BE2C (cell line): ENCODE measurements around the gene CYP27A1.
"Not testable (repeated sequence)": the region's sequence is repeated elsewhere in the genome, so short reads cannot be mapped to it uniquely, and the experiment has no call there.

Experiments used
- DNase-seq: peaks from one replicate; pipeline ENCODE4 v3.0.0-alpha.2; 2020
- H3K27me3 ChIP-seq: fragments of 250-450 bp; sonication (Bioruptor Pico); 2 replicates; pipeline ENCODE4 v1.5.1; 2020; ENCODE audit warnings: mild to moderate bottlenecking
- H3K36me3 ChIP-seq: fragments of 250-450 bp; sonication (Bioruptor Pico); 2 replicates; pipeline ENCODE4 v1.5.1; 2020; ENCODE audit warnings: mild to moderate bottlenecking
- H3K4me1 ChIP-seq: fragments of 250-450 bp; sonication (Bioruptor Pico); 2 replicates; pipeline ENCODE4 v1.5.1; 2020
- H3K4me3 ChIP-seq: 2 replicates; pipeline ENCODE4 v1.5.1; 2011; ENCODE audit warnings: low read depth, low read length
- H3K9me3 ChIP-seq: fragments of 250-450 bp; sonication (Bioruptor Pico); 2 replicates; pipeline ENCODE4 v1.5.1; 2020
- TF ChIP-seq, protein P1 (sequence below): IDR thresholded peaks from 2 replicates; pipeline ENCODE4 v1.5.1; 2012; ENCODE audit warnings: mild to moderate bottlenecking, low read depth, low read length

The CYP27A1 gene

GRCh38 chr2:218756599-218757377 lies 25.2 kb upstream of the CYP27A1 start:
- TF ChIP-seq, protein P1, sequence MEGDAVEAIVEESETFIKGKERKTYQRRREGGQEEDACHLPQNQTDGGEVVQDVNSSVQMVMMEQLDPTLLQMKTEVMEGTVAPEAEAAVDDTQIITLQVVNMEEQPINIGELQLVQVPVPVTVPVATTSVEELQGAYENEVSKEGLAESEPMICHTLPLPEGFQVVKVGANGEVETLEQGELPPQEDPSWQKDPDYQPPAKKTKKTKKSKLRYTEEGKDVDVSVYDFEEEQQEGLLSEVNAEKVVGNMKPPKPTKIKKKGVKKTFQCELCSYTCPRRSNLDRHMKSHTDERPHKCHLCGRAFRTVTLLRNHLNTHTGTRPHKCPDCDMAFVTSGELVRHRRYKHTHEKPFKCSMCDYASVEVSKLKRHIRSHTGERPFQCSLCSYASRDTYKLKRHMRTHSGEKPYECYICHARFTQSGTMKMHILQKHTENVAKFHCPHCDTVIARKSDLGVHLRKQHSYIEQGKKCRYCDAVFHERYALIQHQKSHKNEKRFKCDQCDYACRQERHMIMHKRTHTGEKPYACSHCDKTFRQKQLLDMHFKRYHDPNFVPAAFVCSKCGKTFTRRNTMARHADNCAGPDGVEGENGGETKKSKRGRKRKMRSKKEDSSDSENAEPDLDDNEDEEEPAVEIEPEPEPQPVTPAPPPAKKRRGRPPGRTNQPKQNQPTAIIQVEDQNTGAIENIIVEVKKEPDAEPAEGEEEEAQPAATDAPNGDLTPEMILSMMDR = no peak
- Histone ChIP-seq H3K4me3 (no peak overlapping the region), H3K36me3 (peaks cover 35% of the 10 kb centered on the region)

DNA sequence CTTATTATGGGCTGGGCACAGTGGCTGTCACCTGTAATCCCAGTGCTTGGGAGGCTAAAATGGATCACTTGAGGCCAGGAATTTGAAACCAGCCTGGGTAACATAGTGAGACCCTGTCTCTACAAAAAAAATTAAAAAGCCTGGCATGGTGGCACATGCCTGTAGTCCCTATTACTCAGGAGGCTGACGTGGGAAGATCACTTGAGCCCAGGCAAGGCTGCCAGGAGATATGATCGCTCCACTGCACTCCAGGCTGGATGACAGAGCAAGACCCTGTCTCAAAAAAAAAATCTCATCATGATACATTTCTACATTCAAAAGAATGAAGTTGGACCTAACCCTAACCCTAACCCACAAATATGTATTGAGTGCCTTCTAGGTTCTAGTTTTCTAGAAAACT lies 20.2 kb upstream of the CYP27A1 start:
- H3K4me1 ChIP-seq = no peaks in the 10 kb centered on the region
- no peak overlapping the region for H3K4me3 ChIP-seq
- H3K9me3 ChIP-seq = no peaks in the 10 kb centered on the region
- H3K36me3 ChIP-seq = no peaks in the 10 kb centered on the region
- TF ChIP-seq, protein P1 = no peak
- H3K27me3 ChIP-seq = no peaks in the 10 kb centered on the region
- DNase-seq = no peak

More at GRCh38 chr2:218756599-218757377, 25.2 kb upstream of the CYP27A1 start:
- Histone ChIP-seq H3K4me1 (no peaks in the 10 kb centered on the region), H3K27me3 (no peaks in the 10 kb centered on the region), H3K9me3 (no peaks in the 10 kb centered on the region)
- DNase-seq = no peak

- DNase-seq, H3K4me3 ChIP-seq, H3K9me3 ChIP-seq, H3K4me1 ChIP-seq, H3K36me3 ChIP-seq, H3K27me3 ChIP-seq: not testable (repeated sequence)
Observed at GRCh38 chr2:218772759-218773158, 9.2 kb upstream of the CYP27A1 start.

GRCh38 chr2:218773881-218774280 lies 8.1 kb upstream of the CYP27A1 start:
- no peaks in the 10 kb centered on the region for H3K27me3 ChIP-seq
- H3K4me1 ChIP-seq = no peaks in the 10 kb centered on the region
- H3K36me3 ChIP-seq = no peaks in the 10 kb centered on the region
- H3K4me3 ChIP-seq = no peak overlapping the region
- no peak for DNase-seq
- H3K9me3 ChIP-seq = peaks cover 4% of the 10 kb centered on the region
- TF ChIP-seq, protein P1 = no peak

- Histone ChIP-seq H3K4me3 (no peak overlapping the region), H3K4me1 (no peaks in the 10 kb centered on the region), H3K36me3 (no peaks in the 10 kb centered on the region), H3K27me3 (no peaks in the 10 kb centered on the region), H3K9me3 (peaks cover 4% of the 10 kb centered on the region)
- DNase-seq = no peak
- TF ChIP-seq, protein P1 = no peak
Observed at GRCh38 chr2:218776488-218776887, 5.5 kb upstream of the CYP27A1 start.

GRCh38 chr2:218777276-218777990 lies 4.5 kb upstream of the CYP27A1 start:
- Histone ChIP-seq H3K27me3 (no peaks in the 10 kb centered on the region), H3K36me3 (no peaks in the 10 kb centered on the region), H3K9me3 (peaks cover 4% of the 10 kb centered on the region), H3K4me1 (no peaks in the 10 kb centered on the region), H3K4me3 (no peak overlapping the region)
- DNase-seq = no peak
- TF ChIP-seq, protein P1 = no peak
